GM19193 (cell line): ENCODE data around the gene MFAP2.

Experiments used
- POLR2A ChIP-seq: IDR thresholded peaks from 4 replicates; pipeline ENCODE4 v1.6.1; 2011; ENCODE audit not compliant: insufficient read depth, insufficient read length; ENCODE audit errors: extremely low read depth

Gene MFAP2

DNA sequence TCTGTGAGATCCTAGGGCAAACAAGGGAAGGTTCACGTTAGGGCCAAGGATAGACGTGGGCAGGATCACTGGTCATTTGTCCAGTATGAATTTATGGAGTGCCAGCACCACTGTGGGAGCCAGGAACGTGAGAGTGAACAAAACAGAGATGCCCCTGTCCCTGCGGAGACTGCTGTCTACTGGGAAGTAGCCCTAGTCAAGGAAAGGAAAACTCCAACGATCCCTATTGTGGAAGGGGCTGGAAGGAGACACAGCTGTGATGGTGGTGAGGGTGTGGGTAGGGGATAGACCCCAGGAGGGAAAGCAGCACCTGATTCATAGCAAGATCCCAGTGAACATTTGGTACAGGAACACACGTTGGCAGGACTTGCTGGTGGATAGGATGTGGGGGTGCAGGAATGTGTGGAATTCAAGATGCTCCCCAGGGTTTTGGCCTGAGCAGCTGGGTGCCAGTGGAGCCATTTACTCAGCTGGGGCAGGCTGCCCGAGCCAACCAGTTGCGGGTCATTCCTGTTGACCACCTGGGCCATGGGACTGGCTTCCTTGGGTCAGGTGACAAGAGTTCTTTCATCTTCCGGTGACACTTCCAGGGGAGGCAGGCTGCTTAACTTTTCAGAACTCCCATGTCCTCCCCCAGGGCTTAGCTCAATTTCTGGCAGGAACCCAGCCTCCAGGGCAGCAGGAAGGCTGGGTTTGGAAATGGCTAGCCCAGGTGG, 32.5 kb upstream of the MFAP2 start:
- no peak for TF ChIP-seq POLR2A

DNA sequence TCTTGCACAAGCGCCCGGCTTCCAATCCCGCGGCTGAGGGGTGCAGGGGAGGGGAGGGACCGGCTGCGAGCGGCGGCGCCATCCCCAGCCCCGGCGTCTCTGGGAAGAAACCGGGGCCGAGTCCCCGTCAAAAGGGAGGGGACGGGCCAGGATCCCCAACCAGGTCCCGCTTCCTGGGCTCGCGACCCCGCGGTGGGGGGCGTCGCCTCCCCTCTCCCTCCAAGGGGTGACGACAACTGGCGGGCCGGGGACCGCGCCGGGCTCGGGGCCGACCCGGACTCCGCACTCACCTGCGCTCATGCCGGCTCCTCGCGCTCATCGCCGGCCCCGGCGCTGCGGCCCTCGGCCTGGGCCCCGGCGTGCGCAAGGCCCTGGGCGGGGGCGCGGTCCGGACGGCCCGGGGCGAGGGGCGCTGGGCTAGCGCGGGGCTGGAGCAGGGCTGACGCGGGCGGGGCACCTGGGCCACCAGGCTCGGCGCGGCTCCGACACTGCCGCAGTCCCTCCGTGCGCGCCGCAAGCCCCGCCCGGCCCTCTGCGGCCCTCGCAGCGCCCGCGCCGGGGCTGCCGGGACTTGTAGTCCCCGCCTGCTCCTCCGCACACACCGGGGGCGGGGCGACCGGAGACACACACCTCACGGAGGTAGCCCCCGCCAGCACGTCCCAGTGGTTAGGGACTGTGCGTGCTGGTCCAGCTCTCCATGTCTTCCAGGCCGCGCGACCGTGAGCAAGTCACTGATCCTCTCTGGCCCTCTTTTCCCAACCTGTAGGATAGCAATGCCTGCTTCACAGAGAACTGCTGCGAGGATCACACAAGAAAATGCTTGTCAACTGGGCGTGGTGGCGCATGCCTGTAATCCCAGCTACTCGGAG, 31.3 kb upstream of the MFAP2 start, which contains the start of gene ATP13A2:
Gene ATP13A2 (minus strand): TSS at position 490 of the 869 bp plus-strand sequence. CDS start 190 bp downstream, at position 300.
- peak; percentile 56 for TF ChIP-seq POLR2A

DNA sequence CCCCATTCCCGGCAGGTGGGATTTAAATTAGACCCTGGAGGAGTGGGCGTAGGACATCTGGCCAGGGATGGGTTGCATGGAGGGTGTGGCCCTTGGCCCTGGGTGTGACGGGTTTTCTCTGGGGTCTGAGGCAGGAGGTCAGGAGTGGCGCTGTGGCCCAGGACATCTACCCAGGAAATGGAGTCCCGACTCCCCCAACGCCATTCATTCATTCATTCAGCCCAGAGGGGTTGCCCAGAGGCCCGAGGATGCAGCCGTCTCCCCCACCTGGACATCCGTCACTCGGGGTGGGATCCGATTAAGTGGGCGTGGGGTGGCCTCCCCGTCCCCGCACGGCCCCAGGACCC, 30.6 kb upstream of the MFAP2 start:
- TF ChIP-seq POLR2A: no peak

DNA sequence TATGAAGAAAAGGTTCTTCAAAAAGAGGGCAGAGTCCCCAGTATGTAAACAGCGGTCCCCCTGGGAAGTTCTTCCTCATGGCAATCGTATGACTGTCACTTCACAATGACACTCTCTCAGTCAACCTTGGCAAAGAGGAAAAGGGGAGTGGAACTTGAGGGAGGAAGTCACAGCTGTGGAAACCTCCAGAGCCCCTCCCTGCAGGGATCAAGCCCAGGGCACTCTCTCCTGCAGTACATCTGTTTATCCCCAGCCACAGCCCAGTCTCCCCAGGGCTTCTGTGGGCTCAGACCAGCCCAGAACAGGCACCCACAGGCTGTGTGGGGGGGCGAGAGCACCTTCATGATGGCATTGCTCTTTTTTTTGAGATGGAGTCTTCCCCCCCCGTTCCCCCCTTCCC, 29.3 kb upstream of the MFAP2 start:
- TF ChIP-seq POLR2A: no peak

GRCh38 chr1:17008208-17008855, 27.9 kb upstream of the MFAP2 start:
- TF ChIP-seq POLR2A: no peak

- no peak for TF ChIP-seq POLR2A
Observed at GRCh38 chr1:17007121-17007520, 26.7 kb upstream of the MFAP2 start.

GRCh38 chr1:17005365-17005740, 24.9 kb upstream of the MFAP2 start:
- no peak for TF ChIP-seq POLR2A

- TF ChIP-seq POLR2A: no peak
Observed at GRCh38 chr1:17004466-17005364, 24.3 kb upstream of the MFAP2 start.

DNA sequence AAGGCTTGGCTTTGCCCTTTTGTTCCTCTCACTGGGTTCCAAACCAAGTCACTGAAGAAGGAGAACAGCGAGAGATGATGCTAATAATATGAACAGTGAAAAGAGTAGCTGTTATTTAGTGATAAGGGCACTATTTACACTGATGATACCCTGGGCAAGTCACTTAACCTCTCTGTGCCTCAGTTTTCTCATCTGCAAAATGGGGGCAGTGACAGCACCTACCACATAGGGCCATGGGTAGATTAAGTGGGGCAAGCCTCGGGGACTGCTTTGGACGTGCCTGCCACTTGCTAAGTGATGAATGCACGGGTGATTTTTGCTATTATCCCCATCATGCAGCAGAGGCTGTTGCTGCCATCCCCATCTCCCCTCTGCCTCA, 22.1 kb upstream of the MFAP2 start:
- no peak for TF ChIP-seq POLR2A

- TF ChIP-seq POLR2A: no peak
Observed at GRCh38 chr1:17001760-17002523, 21.5 kb upstream of the MFAP2 start.

GRCh38 chr1:16999863-17000262, 19.4 kb upstream of the MFAP2 start:
- no peak for TF ChIP-seq POLR2A

DNA sequence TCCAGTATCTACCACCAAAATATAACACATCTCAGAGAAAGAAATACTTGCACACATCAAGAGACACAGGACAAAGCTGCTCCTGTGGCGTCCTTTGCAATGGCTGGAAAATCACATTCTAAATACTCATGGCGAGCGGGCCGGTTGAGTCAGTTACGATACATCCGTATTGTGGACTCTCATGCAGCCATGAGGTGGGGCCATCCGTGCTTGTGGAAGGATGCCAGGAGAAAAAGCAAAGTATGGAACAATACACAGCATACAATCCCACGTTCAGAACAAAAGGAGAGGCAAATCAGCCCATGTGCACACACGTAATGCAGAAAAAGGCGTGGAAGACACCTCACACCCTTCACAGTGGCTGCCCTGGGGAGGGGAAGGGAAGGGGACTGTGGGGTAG, 18.2 kb upstream of the MFAP2 start:
- no peak for TF ChIP-seq POLR2A

GRCh38 chr1:16996845-16997244, 16.4 kb upstream of the MFAP2 start:
- TF ChIP-seq POLR2A: no peak

DNA sequence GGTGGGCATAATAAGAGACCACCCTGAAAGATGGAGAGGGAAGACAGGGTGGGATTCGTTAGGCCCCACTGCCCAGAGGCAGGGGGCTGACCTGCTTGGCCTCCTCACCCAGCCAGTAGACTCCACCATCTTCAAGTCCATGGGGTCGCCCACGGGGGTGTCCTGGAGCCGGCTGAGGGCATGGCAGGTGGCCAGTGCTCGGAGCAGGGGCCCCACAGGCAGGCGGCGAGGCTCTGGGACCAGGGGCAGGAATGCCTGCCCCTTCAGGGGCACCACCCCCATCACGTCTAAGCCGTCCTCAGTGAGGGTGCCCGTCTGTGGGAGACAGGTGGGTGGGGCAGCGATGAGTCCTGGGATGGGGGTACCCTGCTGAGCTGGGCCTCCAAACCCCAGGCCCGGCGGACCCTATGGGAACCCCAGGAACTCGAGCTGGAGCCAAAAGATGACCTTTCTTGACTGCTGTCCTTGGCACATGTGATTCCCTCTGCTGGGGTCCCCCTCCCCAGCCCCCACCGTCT, 13.2 kb upstream of the MFAP2 start:
- TF ChIP-seq POLR2A: no peak
